NCI-H1694 (cell line): ENCODE data around the gene GIMD1.
"Not testable (repeated sequence)": the region's sequence is repeated elsewhere in the genome, so short reads cannot be mapped to it uniquely, and the experiment has no call there.

Experiments used
- DNase-seq: peaks from one replicate; lab custom pipeline; 2025; lab: John Stamatoyannopoulos, UW

Gene GIMD1

DNA sequence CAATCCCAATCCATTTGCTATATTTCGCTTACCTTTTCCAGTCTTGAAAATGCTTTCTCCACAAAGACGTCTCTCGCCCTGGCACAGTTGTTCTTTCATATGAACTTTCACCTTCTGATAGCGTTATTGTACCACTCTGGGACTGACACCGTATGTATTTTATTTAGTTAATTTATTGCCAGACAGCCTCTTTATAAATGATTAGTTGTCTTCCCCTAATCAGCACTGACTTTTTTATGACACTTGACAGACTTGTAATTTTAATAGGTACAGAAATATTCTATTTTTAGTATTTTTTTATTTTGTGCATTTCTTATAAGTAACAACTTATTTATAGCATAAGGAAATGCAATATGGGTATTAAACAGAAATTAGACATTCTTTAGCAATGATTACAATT, at the start of gene GIMD1:
Gene GIMD1 (minus strand): TSS at position 101 of the 400 bp plus-strand sequence. CDS start 1,343 bp downstream, outside the sequence.
- no peak for DNase-seq

DNA sequence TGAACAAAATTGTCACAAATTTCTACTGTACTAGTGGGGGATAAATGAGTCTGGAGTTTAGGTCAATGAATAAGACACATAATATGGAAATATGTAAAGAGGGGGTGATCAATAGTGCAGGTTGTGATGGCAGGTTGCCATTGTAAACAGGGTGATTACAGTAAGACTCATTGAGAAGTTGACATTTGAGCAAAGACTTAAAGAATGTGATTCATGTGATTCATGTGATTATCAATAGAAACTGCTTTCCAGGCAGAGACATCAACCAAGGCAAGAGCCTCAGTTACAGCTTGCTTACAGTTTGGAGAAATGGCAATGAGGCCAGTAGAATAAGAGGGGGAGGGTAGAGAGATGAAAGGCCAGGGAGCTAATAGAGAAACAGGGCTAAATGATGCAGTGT, 45.8 kb upstream of the GIMD1 start:
- no peak for DNase-seq

DNA sequence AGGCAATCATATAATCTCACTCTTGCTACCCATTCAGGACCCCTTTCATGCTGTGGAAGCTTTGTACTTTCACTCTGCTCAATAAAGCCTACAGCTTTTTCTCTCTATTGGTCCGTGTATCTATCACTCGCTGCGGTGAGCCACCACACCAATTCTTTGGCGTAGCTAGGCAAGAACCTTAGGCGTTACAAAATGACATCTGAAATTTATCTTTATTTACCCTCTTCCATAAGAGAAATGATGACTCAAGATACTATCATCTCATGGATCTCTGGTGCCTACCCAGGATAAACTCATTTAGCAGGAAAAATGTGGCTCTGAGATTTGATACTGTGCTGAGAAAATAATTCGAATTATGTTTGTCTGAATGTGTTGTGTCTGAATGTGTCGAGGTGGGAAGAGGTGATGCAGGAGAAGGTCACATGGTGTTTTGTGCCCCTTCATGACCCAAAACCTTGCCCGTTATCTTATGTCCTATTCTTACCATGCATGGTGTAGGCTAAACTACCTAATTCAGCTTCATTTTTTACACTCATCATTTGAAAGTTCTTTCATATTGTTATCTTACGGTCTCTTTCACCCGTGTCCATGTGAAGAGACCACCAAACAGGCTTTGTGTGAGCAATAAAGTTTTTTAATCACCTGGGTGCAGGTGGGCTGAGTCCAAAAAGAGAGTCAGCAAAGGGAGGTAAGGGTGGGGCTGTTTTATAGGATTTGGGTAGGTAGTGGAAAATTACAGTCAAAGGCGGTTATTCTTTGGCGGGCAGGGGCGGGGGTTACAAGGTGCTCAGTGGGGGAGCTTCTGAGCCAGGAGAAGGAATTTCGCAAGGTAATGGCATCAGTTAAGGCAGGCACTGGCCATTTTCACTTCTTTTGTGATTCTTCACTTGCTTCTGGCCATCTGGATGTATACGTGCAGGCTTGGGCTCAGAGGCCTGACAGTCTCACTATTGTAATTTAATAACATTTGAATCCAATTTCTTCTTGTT, 41.6 kb upstream of the GIMD1 start:
- no peak for DNase-seq

DNA sequence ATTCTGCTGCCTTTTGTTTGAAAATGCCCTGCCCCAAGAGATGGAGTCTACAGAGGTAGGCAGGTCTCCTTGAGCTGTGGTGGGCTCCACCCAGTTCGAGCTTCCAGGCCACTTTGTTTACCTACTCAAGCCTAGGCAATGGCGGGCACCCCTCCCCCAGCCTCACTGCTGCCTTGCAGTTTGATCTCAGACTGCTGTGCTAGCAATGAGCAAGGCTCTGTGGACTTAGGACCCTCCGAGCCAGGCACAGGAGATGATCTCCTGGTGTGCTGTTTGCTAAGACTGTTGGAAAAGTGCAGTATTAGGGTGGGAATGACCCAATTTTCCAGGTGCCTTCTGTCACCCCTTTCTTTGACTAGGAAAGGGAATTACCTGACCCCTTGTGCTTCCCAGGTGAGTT, 39.4 kb upstream of the GIMD1 start:
- DNase-seq = not testable (repeated sequence)

DNA sequence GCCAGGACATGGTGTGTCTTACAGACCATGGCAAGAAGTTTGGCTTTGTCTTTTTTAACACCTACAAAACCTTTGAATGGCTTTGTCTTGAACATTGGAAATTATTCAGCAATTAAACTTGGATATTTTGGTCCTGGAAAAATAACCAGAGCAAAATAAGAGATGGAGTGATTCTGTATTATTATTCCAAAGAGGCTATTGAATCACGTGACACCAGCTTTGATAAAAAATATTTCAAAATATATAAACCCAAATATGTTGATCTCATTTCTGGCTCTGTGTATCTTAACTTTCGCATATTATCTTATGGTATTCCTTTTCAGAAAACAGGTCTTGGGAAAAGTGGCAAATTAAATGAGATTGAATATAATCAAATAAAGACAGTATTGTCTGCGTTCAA, 32.6 kb upstream of the GIMD1 start:
- DNase-seq = no peak

DNA sequence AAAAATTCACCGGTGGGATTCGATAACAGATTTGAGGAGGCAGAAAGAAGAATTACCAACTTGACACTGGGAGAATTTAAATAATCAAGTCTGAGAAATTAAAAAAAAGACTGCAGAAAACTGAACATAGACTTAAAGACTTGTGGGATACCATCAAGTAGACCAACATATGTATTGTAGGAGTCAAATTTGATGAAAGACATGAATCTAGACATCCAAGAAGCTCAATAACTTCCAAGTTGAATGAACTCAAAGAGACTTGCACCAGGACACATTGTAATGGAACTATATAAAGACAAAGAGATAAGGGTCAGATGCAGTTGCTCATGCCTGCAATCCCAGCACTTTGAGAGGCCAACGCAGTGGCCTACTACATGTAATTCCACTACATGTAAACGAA, 30.3 kb upstream of the GIMD1 start:
- not testable (repeated sequence) for DNase-seq

DNA sequence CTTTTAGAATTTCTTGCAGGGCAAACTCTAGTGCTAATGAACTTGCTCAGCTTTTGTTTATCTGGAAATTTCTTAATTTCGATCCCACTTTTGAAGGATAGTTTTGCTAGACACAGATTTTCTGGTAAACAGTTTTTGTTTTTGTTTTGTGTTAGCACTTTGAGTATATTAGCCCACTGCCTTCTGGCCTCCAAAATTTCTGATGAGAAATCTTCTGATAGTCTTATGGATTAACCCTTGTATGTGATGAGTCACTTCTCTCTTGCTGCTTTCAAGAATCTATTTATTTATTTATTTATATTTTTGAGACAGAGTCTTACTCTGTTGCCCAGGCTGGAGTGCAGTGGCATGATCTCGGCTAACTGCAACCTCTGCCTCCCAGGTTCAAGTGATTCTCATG, 27.0 kb upstream of the GIMD1 start:
- no peak for DNase-seq

DNA sequence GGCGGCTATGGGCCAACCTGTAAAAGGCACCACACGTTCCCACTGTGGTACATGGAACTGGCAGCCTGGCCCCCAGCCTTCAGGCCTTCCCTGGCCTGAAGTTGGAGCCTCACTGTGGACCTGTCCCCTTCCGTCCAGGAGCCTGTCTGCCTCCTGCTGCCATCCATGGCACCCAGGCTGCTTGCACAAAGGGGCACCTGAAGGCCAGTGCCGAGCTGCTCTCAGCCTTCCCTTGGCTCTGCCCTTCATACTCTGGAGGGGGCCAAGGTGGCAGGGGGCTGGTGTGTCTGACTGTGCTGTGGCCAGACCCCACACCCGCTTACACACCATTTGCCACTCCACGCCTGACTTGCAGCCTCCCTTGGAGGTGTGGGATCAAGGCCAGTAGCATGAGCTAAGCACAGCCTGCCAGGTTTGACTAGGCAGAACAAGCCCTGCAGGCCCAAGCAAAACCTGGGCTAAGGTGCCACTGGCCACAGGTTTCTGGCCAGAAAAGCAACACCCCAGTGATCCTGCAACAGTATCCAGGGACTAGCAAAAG, 17.3 kb upstream of the GIMD1 start:
- DNase-seq = no peak

DNA sequence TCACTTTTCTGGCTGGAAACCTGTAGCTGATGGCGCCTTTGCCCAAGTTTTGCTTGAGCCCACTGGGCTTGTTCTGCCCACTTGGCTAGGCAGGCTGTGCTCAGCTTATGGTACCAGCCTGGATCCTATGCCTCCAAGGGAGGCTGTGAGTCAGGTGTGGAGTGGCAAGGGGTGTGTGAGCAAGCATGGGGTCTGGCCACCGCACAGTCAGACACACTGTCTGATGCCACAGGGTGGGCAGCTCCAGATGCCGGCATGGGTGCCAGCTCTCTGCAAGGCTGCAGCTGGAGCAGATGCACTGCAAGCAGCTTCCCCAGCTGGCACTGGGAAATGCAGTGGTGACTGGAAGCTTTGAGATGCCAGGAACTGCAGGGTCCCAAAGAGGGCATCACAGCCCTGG, 16.3 kb upstream of the GIMD1 start:
- DNase-seq = no peak

DNA sequence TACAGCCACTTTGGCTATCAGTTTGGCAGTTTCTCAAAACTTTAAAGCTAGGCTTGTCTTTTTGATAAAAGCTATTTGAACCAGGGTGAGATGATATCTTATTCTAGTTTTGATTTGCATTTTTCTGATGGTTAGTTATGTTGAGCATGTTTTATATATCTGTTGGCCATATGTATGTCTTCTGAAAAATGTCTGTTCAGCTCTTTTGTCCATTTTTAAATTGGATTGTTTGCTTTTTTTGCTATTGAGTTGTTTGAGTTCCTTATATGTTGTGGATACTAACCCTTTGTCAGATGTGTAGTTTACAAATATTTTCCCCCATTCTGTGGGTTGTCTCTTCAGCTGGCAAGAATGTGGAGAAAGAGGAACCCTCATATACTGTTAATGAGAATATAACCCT, 11.6 kb upstream of the GIMD1 start:
- no peak for DNase-seq

DNA sequence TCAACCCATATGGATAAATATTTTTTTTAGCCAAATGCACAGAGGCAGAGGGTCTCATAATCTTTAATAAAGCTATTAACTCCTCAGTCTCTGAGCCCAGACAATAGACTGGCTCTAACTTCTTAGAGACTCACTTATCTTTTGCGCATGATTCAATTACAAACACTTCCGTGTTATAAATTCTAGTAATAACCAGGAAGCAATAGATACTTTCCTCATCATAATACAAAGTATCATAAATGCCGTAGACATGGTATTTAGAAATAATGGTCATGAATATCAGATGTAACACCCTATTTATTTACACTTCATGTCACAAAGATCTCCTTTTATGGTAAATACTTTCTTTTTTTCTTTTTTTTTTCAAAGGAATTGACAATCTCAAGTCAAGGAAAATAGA, 4.4 kb upstream of the GIMD1 start:
- DNase-seq = no peak

DNA sequence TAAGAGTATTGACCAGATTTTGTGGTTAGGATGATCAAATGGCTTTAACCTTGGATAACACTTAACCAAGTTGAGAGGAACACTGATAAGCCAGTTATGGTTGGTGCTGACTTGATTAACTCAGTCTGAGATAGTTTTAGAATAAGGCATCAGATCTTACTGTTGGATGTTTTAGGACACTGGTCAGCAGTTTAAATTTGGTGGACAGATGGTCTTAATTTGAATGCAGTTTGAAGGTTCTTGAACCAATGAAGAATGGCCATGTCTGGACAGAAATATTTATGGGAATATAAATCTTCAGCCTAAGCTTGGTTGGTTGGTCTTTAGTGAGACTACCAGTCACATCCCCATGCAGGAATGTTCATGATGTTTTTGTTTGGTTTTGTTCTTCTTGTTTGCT, 2.6 kb upstream of the GIMD1 start:
- DNase-seq = no peak

DNA sequence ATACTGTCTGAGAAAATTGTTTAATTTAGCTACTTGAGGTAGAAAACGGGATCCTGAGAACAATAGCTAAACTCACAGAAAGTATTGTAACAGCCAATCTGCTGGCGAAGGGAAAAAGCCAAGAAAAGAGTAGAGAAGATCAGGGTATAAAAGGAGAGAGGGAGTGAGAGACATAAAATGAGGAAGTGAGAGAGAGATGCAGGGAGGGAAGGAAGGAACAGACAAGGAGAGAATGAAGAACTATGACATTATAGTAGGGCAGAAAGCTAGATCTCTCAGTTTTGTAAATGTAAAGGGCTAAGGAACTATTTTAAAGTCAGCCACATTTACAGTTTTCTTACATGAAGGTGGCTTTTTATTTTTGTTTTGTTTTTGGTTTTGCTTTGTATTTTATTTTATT, 1.6 kb upstream of the GIMD1 start:
- no peak for DNase-seq

DNA sequence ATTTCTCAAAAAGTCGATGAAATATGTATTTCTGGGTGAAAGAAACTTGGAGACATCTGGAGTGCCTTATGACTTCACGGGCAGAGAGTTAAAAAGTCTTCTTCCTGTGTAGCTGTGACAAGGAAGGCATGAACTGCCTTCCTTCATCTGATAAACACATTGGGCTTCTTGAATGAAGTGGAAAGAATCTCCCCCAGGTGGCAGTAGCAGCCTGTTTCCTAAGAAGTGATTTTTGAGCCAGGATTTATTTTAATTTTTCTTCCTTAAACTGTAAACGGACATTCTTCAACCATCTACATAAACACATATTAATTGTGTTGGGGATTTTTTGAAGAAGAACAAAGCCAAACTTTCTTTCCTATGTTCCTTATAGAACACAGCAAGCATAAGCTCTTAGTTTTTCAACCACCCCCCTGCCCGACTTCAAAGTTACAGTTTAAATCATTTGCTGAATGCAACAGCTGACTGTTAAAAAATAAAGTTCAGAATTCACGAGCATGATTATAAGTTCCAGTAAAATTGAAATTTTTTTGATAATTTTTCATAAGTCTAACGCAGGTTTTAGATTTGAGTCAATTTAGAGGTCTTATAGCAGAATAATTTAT, 980 bp upstream of the GIMD1 start:
- DNase-seq = peak; percentile 2

DNA sequence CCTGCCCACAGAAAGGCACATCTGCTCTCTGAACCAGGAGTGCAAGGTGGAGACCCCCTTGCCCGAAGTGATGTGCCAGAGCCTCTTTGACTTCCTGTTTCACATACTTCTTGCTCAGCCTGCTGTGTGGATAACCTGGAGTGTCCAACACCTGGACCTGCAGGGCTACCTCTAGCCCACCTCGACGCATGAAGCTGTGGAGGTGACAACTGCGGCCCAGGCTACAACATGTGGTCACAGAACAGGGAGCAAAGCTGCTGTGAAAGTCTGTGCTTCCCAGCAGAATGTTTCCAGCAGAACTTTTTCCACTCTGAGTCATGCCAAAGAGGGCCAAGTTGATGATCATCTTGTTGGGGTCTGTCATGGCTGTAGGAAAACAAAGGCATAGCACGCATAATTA, 1.5 kb downstream of the GIMD1 start:
- DNase-seq = no peak

DNA sequence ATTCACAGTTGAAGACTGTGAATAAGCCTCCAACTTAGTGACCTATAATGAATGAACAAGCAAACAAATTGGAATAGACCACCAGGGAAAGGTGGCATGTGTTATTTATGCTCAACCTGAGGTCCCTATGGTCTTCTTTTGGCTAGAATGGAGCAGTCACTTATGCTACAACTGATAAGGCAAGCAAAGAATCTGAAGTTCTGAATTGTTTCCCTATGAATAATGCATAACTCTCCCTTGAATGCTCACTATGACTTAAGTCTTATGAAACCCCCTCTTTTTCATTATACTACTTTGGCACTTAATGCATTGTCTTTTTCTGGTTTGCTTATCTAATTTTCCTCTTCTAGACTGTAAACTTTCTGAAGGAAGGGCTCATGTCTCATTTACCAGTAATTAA, 2.6 kb downstream of the GIMD1 start:
- DNase-seq = no peak

DNA sequence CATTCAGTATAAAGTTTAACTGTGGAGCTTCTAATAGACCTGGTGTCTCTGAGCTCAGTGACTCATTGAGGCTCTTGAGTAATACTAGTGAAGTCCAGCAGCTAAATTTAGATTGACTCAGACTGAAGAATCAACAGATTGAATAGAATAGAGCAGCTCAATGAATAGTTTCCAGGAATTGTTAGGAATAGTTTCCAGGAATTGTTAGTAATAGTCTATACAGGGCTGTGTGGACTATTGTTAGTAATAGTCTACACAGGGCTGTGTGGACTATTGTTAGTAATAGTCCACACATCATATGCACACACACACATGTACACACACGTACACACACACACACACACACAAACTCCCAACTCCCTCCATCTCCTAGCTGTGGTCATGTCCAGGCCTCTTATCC, 3.0 kb downstream of the GIMD1 start:
- no peak for DNase-seq

DNA sequence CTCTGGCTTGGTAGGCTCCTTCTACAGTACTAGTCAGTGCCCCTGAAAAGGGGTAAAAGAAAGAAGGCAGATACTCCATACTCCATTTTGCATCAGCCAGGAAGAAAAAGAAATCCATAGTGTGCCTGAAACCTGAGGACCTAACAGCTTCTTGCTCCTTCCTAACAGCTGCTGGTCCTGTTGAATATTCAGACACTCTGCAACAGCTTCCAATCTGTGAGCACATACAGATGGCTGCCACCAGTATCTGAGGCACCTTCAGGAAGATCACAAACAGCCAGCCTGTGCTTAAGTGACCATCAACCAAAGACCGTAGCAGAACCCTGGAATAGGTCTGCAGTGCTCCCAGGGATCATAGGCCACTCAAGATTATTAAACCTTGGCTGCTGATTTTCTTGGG, 4.3 kb downstream of the GIMD1 start:
- no peak for DNase-seq

DNA sequence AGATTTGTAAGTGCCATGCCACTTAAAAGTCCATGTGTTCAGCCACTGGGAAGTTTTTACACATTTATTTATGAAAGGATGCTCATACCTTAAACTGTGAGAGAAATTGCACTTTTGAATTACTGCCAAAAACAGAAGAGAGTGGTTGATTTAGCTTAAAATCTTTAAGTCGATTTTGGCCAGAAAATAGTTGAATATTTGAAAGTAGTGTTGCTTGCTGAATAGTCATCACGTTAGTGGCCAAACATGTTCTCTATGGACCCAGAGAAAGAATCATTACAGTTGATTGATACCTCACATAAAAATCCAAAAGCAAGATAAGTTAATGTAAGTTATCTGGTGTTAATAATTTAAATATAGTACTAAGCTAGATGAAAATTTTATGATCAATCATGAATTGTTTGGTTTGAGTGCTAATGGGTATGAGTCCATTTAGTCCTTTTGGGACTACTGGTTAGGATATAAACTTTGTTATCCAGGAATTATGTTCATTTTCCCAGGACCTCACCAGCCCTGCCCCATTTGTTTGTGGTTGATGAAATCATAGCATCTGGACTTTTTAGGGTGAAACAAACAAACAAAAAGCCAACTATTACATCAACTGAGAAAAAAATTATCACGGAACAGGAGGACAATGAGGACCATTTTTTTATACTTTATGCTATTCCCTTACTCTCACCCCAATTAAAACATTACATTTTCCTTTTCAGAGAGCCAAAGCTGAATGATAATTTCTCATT, 6.3 kb downstream of the GIMD1 start:
- no peak for DNase-seq

DNA sequence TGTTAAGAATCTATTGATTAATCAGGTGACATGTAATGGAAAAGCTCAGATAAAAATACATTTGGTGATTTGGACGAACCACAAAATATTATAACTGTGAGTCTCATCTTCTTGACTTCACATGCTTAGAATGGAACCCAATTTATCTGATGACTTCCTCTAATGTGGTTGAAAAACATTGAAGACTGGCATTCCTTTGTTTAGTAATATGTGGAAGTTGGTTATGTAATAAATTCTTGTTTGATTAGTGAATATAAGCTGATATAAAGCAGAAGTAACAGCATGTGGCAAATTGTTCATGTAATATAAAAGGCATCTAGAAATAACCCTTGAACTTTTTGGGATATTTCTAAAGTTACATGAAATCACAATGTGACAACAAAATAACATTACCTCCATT, 9.7 kb downstream of the GIMD1 start:
- DNase-seq = no peak

DNA sequence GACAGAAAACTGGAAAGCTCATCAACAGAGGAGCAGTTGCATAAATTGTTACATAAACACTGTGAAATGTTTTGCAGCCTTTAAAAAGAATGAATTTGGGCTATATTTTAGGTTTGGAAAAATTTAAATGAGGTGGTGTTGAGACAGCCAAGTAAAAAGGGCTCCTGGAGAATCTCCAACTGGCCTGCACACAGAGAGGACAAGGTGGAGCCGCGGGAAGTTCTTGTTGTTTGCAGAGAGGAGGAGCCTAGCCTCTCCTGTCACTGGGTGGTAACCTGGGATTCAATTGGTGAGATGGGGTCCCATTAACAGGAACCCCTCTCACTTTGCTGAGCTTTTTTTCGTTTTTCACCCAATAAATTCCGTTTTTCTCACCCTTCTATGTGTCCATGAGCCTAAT, 13.4 kb downstream of the GIMD1 start:
- DNase-seq = no peak

DNA sequence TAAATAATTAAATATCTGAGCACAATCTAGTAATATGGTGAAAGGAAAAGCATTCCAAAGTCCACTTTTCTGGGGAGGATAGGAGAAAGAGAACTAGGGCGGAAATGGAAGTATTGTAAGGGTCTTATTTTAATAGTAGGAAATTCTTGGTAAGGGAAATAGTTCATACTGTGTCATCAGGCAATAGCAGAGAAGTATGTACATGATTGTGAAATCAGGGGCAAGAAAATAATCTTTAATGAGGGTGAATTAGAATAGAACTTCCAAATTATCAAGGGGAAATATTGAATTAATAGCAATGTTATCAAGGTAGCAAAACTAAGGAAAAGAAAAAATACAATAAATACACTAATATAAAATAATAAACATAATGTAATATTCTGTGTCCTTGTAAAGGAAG, 14.8 kb downstream of the GIMD1 start:
- DNase-seq = no peak

DNA sequence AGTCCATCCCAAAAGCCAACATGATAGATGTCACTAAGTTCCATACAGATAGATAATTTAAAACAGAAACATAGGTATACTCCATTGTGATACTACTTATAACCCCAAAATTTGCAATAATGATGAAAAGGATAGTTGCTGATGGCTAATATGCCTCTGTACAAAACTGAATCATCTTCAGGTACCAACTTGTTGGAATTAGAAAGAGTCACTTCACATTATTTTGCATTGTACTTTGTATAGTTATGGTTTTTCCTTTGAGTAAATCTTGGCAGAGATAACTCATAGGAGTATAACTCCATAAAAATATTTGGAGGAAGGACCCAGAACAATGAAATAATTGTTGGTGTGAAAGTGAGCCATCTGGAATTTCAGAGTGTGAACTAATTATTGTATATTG, 17.6 kb downstream of the GIMD1 start:
- no peak for DNase-seq
